A549 (cell line): ENCODE results near the gene SLC29A3. TPM values are rescaled to one million over a fixed set of nuclear protein-coding genes. Genes with fewer than 3 reads are reported as not detected.
"Not testable (repeated sequence)": the region's sequence is repeated elsewhere in the genome, so short reads cannot be mapped to it uniquely, and the experiment has no call there.

Experiments used
- ATAC-seq, 2 experiments: fragments of 200-7000 bp in 1 of 2; fragments of >200 bp in 1 of 2; cut with Nextera tagmentation in 1 of 2; cut with Tn5 transposase in 1 of 2; 3 replicates each; pipeline versions ENCODE4 v1.8.0 to v1.9.1; 2018 to 2020; ENCODE audit warnings: mild to moderate bottlenecking in 1 of 2, moderate library complexity in 1 of 2
- CTCF ChIA-PET: fragments of 300-600 bp; sonication (Branson Sonifier 250); formaldehyde crosslinking; extraction: SDS; loops from one replicate; lab custom pipeline; 2021; ENCODE audit warnings: antibody characterized with exemption, inconsistent platforms; lab: Yijun Ruan, JAX
- POLR2A ChIA-PET: fragments of 350-600 bp; formaldehyde crosslinking; extraction: SDS; loops from one replicate; lab custom pipeline; 2021; ENCODE audit warnings: antibody characterized with exemption, inconsistent platforms; lab: Yijun Ruan, JAX
- DNase-seq, 2 experiments: peaks; one replicate each; pipeline versions ENCODE4 v3.0.0 to v3.0.0-alpha.2; 2011 to 2016; ENCODE audit warnings: low read depth in 1 of 2, low spot score in 1 of 2
- FAIRE-seq: peaks from 2 replicates; lab custom pipeline; 2011; peaks lifted over from hg19 to GRCh38; lab: Jason Lieb, UNC
- H3K27ac ChIP-seq, 2 experiments: fragments of >200 bp; sonication (Bioruptor Twin); formaldehyde crosslinking; 3 replicates each; pipeline ENCODE4 v1.5.1; 2016 to 2017
- H3K4me1 ChIP-seq: fragments of >200 bp; sonication (Bioruptor Twin); formaldehyde crosslinking; 3 replicates; pipeline ENCODE4 v1.6.1; 2016
- H3K4me2 ChIP-seq: fragments of >200 bp; sonication (Bioruptor Twin); formaldehyde crosslinking; 3 replicates; pipeline ENCODE4 v1.6.1; 2016
- H3K4me3 ChIP-seq: fragments of >200 bp; sonication (Bioruptor Twin); formaldehyde crosslinking; 3 replicates; pipeline ENCODE4 v1.5.1; 2016
- H3K9me3 ChIP-seq: fragments of >200 bp; sonication (Bioruptor Twin); formaldehyde crosslinking; 3 replicates; pipeline ENCODE4 v1.6.1; 2016
- BHLHE40 ChIP-seq: IDR thresholded peaks from 2 replicates; pipeline ENCODE4 v1.6.1; 2012; ENCODE audit warnings: low read depth, low read length, inconsistent platforms
- EHMT2 ChIP-seq: fragments of 200-600 bp; sonication (generic); IDR thresholded peaks from 2 replicates; pipeline ENCODE4 v1.6.1; 2016; ENCODE audit warnings: antibody characterized with exemption, low read depth, mild to moderate bottlenecking, moderate library complexity
- FOSB ChIP-seq: fragments of 250-450 bp; sonication (Bioruptor Pico); IDR thresholded peaks from 2 replicates; pipeline ENCODE4 v1.5.0; 2020; ENCODE audit warnings: mild to moderate bottlenecking, moderate library complexity
- HDAC2 ChIP-seq: fragments of 200-600 bp; sonication (generic); IDR thresholded peaks from 2 replicates; pipeline ENCODE4 v1.6.1; 2016
- JUNB ChIP-seq: fragments of >200 bp; sonication (Bioruptor Twin); formaldehyde crosslinking; IDR thresholded peaks from 2 replicates; pipeline ENCODE4 v1.6.1; 2016
- PHF8 ChIP-seq: fragments of 200-600 bp; sonication (generic); IDR thresholded peaks from 2 replicates; pipeline ENCODE4 v1.6.1; 2016; ENCODE audit warnings: low read depth, mild to moderate bottlenecking, antibody characterized with exemption, moderate library complexity, borderline replicate concordance
- POLR2AphosphoS2 ChIP-seq: conservative IDR thresholded peaks from 2 replicates; pipeline ENCODE4 v1.6.1; 2012; ENCODE audit warnings: low read length, improper control_type of control experiment, inconsistent platforms
- RAD21 ChIP-seq, 2 experiments: fragments of >200 bp in 1 of 2; sonication (Bioruptor Twin) in 1 of 2; formaldehyde crosslinking in 1 of 2; IDR thresholded peaks in 1 of 2; conservative IDR thresholded peaks in 1 of 2; 2 replicates in 1 of 2; 3 replicates in 1 of 2; pipeline ENCODE4 v1.6.1; 2012 to 2018; ENCODE audit warnings: inconsistent platforms in 1 of 2
- SMC3 ChIP-seq: fragments of >200 bp; sonication (Bioruptor Twin); formaldehyde crosslinking; IDR thresholded peaks from 3 replicates; pipeline ENCODE4 v1.6.1; 2018; ENCODE audit warnings: inconsistent platforms
- SREBF2 ChIP-seq: fragments of 450-650 bp; IDR thresholded peaks from 2 replicates; pipeline ENCODE4 v1.6.1; 2014; ENCODE audit warnings: mild to moderate bottlenecking, moderate library complexity
- ZFP36 ChIP-seq: fragments of 450-650 bp; IDR thresholded peaks from 2 replicates; pipeline ENCODE4 v1.6.1; 2014; ENCODE audit warnings: borderline replicate concordance; ENCODE audit not compliant: partially characterized antibody
- WGBS: methylation state at CpG from one replicate; pipeline ENCODE4 v1.1.6; 2017; ENCODE audit errors: missing lambda C conversion rate; 5-methylcytosine and 5-hydroxymethylcytosine counted together
- polyA plus RNA-seq, 4 experiments: library from polyadenylated mRNA; depleted of rRNA in 3 of 4; stranded (reverse); fragments of >200 nt; fragmentation: RNase III in 1 of 4; extraction: RNeasy Plus Mini Kit Qiagen cat#74134 plus additional on column Dnase treatment in 1 of 4; gene quantifications; 2 replicates in 3 of 4; 3 replicates in 1 of 4; pipeline ENCODE4 v1.2.3, GENCODE V29; 2011 to 2017
- TF ChIP-seq, protein P1 (sequence below): fragments of 250-450 bp; sonication (Bioruptor Pico); IDR thresholded peaks from 2 replicates; pipeline ENCODE4 v1.5.0; 2021; ENCODE audit warnings: mild to moderate bottlenecking, moderate library complexity, borderline replicate concordance
- TF ChIP-seq, protein P2 (sequence below): IDR thresholded peaks from 2 replicates; pipeline ENCODE4 v1.6.1; 2012
- TF ChIP-seq, protein P3 (sequence below): fragments of 200-600 bp; sonication (generic); IDR thresholded peaks from 2 replicates; pipeline ENCODE4 v1.6.1; 2016; ENCODE audit warnings: antibody characterized with exemption, mild to moderate bottlenecking, moderate library complexity
- TF ChIP-seq, protein P4 (sequence below): IDR thresholded peaks from 2 replicates; pipeline ENCODE4 v1.6.1; 2012

Gene SLC29A3
- polyA plus RNA-seq, 2 of the 4 experiments (the other 2 are of a cell fraction): 7.2 to 11.4 TPM

DNA sequence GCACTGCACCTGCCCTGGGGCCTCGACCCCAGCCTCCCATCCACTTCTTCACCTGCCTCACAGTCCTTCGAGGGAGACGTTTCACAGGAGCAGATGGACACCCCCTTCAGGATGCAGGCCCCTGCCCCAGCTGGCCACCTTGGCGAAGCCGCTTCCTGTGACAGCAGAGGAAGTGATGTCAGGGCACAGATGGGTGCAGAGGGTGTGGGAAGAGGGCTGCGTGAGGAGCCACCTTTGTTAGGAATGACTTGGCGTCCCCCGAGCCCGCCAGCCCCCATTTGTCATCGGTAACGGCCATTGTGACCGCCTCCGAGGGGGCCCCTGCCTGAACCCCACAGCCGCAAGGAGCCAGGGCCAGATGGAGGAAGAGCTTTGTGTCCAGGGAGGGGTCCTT is 47.4 kb upstream of the SLC29A3 start:
- ChIA-PET POLR2A (no interaction called here), CTCF (interaction anchor here (0.7 to 25.1 kb wide), 11 partner anchors 8 to 365 kb away, joined by 3 to 362 read pairs (median 4); no protein-coding TSS in a partner anchor)
- H3K4me2 ChIP-seq: no peak overlapping the region
- DNase-seq: no peak
- no peak for FAIRE-seq
- TF ChIP-seq, protein P1, sequence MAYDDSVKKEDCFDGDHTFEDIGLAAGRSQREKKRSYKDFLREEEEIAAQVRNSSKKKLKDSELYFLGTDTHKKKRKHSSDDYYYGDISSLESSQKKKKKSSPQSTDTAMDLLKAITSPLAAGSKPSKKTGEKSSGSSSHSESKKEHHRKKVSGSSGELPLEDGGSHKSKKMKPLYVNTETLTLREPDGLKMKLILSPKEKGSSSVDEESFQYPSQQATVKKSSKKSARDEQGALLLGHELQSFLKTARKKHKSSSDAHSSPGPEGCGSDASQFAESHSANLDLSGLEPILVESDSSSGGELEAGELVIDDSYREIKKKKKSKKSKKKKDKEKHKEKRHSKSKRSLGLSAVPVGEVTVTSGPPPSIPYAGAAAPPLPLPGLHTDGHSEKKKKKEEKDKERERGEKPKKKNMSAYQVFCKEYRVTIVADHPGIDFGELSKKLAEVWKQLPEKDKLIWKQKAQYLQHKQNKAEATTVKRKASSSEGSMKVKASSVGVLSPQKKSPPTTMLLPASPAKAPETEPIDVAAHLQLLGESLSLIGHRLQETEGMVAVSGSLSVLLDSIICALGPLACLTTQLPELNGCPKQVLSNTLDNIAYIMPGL (CRISPR knock-in tag): no peak
- TF ChIP-seq HDAC2 (no peak), RAD21 (conservative IDR thresholded peaks at IDR 0.05 in 1 of 2, IDR thresholded peaks at IDR 0.05 in 1 of 2) (no peak), FOSB (no peak), SREBF2 (no peak), PHF8 (no peak), EHMT2 (no peak), JUNB (no peak), BHLHE40 (no peak), POLR2AphosphoS2 (no peak), SMC3 (no peak)
- TF ChIP-seq, protein P2, sequence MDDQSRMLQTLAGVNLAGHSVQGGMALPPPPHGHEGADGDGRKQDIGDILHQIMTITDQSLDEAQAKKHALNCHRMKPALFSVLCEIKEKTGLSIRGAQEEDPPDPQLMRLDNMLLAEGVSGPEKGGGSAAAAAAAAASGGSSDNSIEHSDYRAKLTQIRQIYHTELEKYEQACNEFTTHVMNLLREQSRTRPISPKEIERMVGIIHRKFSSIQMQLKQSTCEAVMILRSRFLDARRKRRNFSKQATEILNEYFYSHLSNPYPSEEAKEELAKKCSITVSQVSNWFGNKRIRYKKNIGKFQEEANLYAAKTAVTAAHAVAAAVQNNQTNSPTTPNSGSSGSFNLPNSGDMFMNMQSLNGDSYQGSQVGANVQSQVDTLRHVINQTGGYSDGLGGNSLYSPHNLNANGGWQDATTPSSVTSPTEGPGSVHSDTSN: no peak
- TF ChIP-seq, protein P3, sequence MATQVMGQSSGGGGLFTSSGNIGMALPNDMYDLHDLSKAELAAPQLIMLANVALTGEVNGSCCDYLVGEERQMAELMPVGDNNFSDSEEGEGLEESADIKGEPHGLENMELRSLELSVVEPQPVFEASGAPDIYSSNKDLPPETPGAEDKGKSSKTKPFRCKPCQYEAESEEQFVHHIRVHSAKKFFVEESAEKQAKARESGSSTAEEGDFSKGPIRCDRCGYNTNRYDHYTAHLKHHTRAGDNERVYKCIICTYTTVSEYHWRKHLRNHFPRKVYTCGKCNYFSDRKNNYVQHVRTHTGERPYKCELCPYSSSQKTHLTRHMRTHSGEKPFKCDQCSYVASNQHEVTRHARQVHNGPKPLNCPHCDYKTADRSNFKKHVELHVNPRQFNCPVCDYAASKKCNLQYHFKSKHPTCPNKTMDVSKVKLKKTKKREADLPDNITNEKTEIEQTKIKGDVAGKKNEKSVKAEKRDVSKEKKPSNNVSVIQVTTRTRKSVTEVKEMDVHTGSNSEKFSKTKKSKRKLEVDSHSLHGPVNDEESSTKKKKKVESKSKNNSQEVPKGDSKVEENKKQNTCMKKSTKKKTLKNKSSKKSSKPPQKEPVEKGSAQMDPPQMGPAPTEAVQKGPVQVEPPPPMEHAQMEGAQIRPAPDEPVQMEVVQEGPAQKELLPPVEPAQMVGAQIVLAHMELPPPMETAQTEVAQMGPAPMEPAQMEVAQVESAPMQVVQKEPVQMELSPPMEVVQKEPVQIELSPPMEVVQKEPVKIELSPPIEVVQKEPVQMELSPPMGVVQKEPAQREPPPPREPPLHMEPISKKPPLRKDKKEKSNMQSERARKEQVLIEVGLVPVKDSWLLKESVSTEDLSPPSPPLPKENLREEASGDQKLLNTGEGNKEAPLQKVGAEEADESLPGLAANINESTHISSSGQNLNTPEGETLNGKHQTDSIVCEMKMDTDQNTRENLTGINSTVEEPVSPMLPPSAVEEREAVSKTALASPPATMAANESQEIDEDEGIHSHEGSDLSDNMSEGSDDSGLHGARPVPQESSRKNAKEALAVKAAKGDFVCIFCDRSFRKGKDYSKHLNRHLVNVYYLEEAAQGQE: no peak
- no peak overlapping the region for H3K27ac ChIP-seq
- peaks cover 6% of the 10 kb centered on the region; the same call in 2 of the 3 replicates for H3K4me1 ChIP-seq
- H3K4me3 ChIP-seq: no peak overlapping the region
- WGBS: 77% methylated on average over 14 of the region's 14 CpGs
- ATAC-seq: no peak
- no peaks in the 10 kb centered on the region for H3K9me3 ChIP-seq

DNA sequence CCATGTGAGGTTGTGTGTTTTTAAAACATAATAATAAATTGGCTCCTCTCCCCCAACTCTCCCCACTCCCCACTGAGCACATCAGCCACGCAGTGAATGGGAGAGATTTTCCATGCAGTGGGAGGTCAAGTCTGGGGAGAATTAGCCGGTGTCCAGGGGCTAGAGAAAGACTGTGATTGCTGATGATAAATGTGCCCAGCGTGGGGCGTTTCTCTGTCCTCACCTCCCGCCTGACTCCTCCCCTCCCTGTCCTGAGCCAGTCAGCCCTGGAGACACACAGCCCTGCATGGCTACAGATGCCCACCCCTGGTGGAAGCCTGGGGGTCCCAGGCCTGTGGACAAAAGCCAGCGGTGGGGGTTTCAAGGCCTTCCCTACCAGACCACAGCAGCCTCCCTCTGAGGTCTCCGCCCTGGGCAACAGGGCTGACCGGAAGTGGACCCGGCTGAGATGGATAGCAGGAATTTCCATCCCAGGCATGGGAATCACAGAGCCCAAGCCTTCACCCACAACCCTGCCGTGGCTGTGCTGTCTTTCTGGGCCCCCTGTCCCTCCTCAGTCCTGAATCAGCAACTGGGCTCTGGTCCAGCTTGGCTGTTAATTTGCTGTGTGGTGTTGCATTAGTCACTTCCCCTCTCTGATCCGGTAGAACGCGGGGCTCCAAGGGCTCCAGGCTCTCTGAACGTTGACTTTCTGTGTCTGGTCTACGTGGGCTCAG is 46.8 kb upstream of the SLC29A3 start:
- no peak overlapping the region for H3K27ac ChIP-seq

DNA sequence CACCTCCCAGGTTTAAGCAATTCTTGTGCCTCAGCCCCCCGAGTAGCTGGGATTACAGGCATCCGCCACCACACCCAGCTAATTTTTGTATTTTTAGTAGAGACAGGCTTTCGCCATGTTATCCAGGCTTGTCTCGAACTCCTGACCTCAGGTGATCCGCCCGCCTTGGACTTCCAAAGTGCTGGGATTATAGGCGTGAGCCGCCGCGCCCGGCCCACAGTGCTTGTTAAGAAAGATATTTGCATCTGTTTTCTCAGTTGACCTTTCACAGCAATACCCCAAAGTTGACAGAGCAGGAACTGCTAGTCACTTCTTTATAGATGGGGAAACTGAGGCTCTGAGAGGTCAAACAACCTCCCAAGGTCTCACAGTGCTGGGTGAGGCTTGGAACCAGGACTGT is 46.1 kb upstream of the SLC29A3 start:
- H3K4me3 ChIP-seq, H3K27ac ChIP-seq, H3K9me3 ChIP-seq, ATAC-seq, H3K4me1 ChIP-seq, POLR2A ChIA-PET, FAIRE-seq, H3K4me2 ChIP-seq, DNase-seq: not testable (repeated sequence)
- WGBS: 87% methylated on average over 11 of the region's 11 CpGs
- CTCF ChIA-PET: interaction anchor here (0.6 to 25.1 kb wide), 6 partner anchors 10 to 366 kb away, joined by 3 to 362 read pairs (median 24); no protein-coding TSS in a partner anchor

More for the DNA sequence above, 46.8 kb upstream of the SLC29A3 start:
- FAIRE-seq: no peak
- no peaks in the 10 kb centered on the region for H3K9me3 ChIP-seq
- H3K4me2 ChIP-seq: no peak overlapping the region
- H3K4me1 ChIP-seq: peaks cover 3% of the 10 kb centered on the region; the same call in 1 of the 3 replicates
- TF ChIP-seq, protein P4, sequence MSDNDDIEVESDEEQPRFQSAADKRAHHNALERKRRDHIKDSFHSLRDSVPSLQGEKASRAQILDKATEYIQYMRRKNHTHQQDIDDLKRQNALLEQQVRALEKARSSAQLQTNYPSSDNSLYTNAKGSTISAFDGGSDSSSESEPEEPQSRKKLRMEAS: no peak
- TF ChIP-seq ZFP36: peak; percentile 66
- WGBS: 45% methylated on average over 12 of the region's 15 CpGs
- H3K4me3 ChIP-seq: no peak overlapping the region
- ATAC-seq: no peak
- DNase-seq: no peak
- ChIA-PET CTCF (interaction anchor here (1.2 to 25.1 kb wide), 5 partner anchors 7 to 365 kb away, joined by 3 to 362 read pairs (median 49); no protein-coding TSS in a partner anchor), POLR2A (no interaction called here)
